PC-9 (cell line): ENCODE data around the gene MLXIPL.

ENCODE experiments used
- CTCF ChIP-seq: fragments of 200-600 bp; sonication (generic); conservative IDR thresholded peaks from 2 replicates; pipeline ENCODE4 v1.6.1; 2017; ENCODE audit warnings: mixed run types, antibody characterized with exemption, mild to moderate bottlenecking, moderate library complexity
- EZH2 ChIP-seq: fragments of 200-600 bp; sonication (generic); IDR thresholded peaks from 2 replicates; pipeline ENCODE4 v1.8.0; 2017; ENCODE audit warnings: antibody characterized with exemption, low read depth

GRCh38 chr7:73646785-73647724 is 22.7 kb upstream of the MLXIPL start:
- TF ChIP-seq CTCF (no peak), EZH2 (no peak)
